Coronary artery (tissue), 2 donors: ENCODE data around the gene NEIL1.
"Not testable (repeated sequence)": the region's sequence is repeated elsewhere in the genome, so short reads cannot be mapped to it uniquely, and the experiment has no call there.

Experiments used
- DNase-seq: peaks from one replicate; pipeline ENCODE4 v3.0.0-alpha.2; 2017; ENCODE audit warnings: low spot score
- H3K27ac ChIP-seq, 2 donors: fragments of 200-600 bp; sonication (generic); one replicate each; pipeline ENCODE4 v1.5.1; 2016 to 2019
- H3K4me3 ChIP-seq: fragments of 200-600 bp; sonication (generic); 2 replicates; pipeline ENCODE4 v1.5.1; 2016; ENCODE audit warnings: mild to moderate bottlenecking, moderate library complexity
- CTCF ChIP-seq: fragments of 200-600 bp; sonication (generic); IDR thresholded peaks from one replicate; pipeline ENCODE4 v1.5.1; 2019; ENCODE audit warnings: antibody characterized with exemption

NEIL1 gene

GRCh38 chr15:75368689-75369239 lies 21.9 kb downstream of the NEIL1 start:
- H3K27ac ChIP-seq: peak overlapping the region; percentile 90 to 99
- no peak for TF ChIP-seq CTCF
- H3K4me3 ChIP-seq: peak overlapping the region; percentile 94
- no peak for DNase-seq

- Histone ChIP-seq H3K27ac (no peak overlapping the region), H3K4me3 (no peak overlapping the region)
- DNase-seq: no peak
- TF ChIP-seq CTCF: no peak
Measured at GRCh38 chr15:75369897-75370581, 23.2 kb downstream of the NEIL1 start.

GRCh38 chr15:75371486-75371885 lies 24.6 kb downstream of the NEIL1 start:
- no peak overlapping the region for H3K4me3 ChIP-seq
- no peak for TF ChIP-seq CTCF
- no peak overlapping the region for H3K27ac ChIP-seq
- DNase-seq: no peak

- TF ChIP-seq CTCF: no peak
- no peak overlapping the region for H3K4me3 ChIP-seq
- H3K27ac ChIP-seq: no peak overlapping the region
- DNase-seq: no peak
Measured at GRCh38 chr15:75371901-75372688, 25.3 kb downstream of the NEIL1 start.

- DNase-seq: no peak
- H3K27ac ChIP-seq: no peak overlapping the region
- TF ChIP-seq CTCF: no peak
- H3K4me3 ChIP-seq: no peak overlapping the region
Measured at GRCh38 chr15:75380773-75381172, 33.9 kb downstream of the NEIL1 start.

- DNase-seq, H3K27ac ChIP-seq, H3K4me3 ChIP-seq: not testable (repeated sequence)
Measured at GRCh38 chr15:75383986-75384385, 37.1 kb downstream of the NEIL1 start.

GRCh38 chr15:75389791-75390382 lies 43.0 kb downstream of the NEIL1 start:
- DNase-seq: no peak
- Histone ChIP-seq H3K27ac (no peak overlapping the region), H3K4me3 (no peak overlapping the region)
- no peak for TF ChIP-seq CTCF
